Measurements from ENCODE around the gene GLI2.
A peak's percentile ranks its signal among the peaks of the same experiment; 100 is the strongest.

GLI2 gene

GRCh38 chr2:120738786-120739437, 3.2 kb downstream of the GLI2 start:
- no peak overlapping the region for H3K4me3 ChIP-seq (ENCODE audit: low read depth, low read length)
- no peak for DNase-seq (ENCODE audit: low read depth, low spot score)
- TF ChIP-seq CTCF (IDR thresholded peaks at IDR 0.05; ENCODE audit: low read depth, low read length), result no peak
- in situ Hi-C loops (cut with HindIII; ENCODE audit: low sequenced_read_pairs), result no loop called here

GRCh38 chr2:120739438-120740090, 3.9 kb downstream of the GLI2 start:
- DNase-seq (ENCODE audit: low read depth, low spot score), result no peak

DNA sequence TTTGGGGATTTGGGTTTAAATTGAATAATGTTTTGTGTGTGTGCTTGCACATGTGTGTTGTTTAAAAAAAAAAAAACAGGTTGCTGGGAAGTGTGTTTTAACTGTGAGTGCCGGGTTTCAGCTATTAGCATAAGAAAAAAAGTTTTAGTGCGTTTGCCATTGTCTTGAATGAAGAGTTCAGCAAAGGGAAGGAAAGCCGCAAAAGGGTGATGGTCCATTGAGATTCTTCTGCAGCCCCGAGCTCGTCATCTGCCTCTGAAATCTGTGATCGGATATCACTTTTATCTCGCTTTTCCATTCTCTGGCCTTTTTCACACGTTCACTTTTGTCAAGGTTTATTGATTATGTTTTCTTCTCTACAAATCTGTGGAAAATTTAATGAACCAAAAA, 4.7 kb downstream of the GLI2 start:
- in situ Hi-C loops (cut with HindIII; ENCODE audit: low sequenced_read_pairs), result no loop called here
- H3K4me3 ChIP-seq (ENCODE audit: low read depth, low read length), result no peak overlapping the region
- DNase-seq (ENCODE audit: low read depth, low spot score), result no peak
- no peak for TF ChIP-seq CTCF (IDR thresholded peaks at IDR 0.05; ENCODE audit: low read depth, low read length)

More at GRCh38 chr2:120739438-120740090, 3.9 kb downstream of the GLI2 start:
- no peak for TF ChIP-seq CTCF (IDR thresholded peaks at IDR 0.05; ENCODE audit: low read depth, low read length)
- no peak overlapping the region for H3K4me3 ChIP-seq (ENCODE audit: low read depth, low read length)
- in situ Hi-C loops (cut with HindIII; ENCODE audit: low sequenced_read_pairs), result no loop called here

DNA sequence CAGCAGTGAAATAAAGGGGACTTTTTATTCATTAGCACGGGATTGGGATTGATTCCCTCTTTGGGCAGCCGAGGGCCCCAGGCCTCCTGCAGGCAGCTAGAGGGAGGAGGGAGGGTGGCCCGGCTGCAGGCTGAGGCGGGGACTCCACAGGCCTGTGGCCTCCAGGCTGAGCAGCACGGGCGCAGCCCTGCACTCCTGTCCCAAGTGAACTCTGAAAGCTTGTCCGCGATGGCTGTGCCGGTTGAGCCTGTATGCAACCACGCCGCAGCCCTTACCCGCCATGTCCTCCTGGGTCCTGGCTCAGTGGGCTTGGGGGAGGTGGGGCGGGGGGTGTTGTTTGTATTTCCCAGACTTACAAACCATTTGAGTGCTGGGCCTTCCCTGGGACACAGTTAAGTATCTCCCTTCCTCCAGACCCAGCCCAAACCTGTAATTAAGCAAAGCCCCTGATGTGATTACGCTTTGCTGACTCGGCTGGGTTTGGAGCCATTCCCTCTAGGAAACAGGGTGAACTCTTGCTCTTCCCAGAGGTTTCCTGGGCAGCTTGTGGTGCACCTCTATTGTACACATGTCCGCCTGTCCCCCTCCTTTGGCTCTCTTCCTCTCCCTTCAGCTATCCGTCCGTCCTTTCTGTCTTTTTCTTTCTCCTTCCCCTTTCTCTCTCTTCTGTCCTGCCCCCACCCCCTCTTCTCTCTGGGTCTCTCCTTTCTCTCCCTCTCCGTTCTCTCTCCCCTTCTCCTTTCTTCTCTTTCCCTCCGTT, 5.3 kb downstream of the GLI2 start:
- no peak for TF ChIP-seq CTCF (IDR thresholded peaks at IDR 0.05; ENCODE audit: low read depth, low read length)
- in situ Hi-C loops (cut with HindIII; ENCODE audit: low sequenced_read_pairs), result no loop called here
- H3K4me3 ChIP-seq (ENCODE audit: low read depth, low read length), result peak overlapping the region; percentile 14
- DNase-seq (ENCODE audit: low read depth, low spot score), result peak; percentile 40

GRCh38 chr2:120741571-120742561, 6.2 kb downstream of the GLI2 start:
- H3K4me3 ChIP-seq (ENCODE audit: low read depth, low read length), result peak overlapping the region; percentile 14
- no peak for DNase-seq (ENCODE audit: low read depth, low spot score)
- in situ Hi-C loops (cut with HindIII; ENCODE audit: low sequenced_read_pairs), result no loop called here
- no peak for TF ChIP-seq CTCF (IDR thresholded peaks at IDR 0.05; ENCODE audit: low read depth, low read length)

- in situ Hi-C loops (cut with HindIII; ENCODE audit: low sequenced_read_pairs), result no loop called here
- DNase-seq (ENCODE audit: low read depth, low spot score), result no peak
- no peak for TF ChIP-seq CTCF (IDR thresholded peaks at IDR 0.05; ENCODE audit: low read depth, low read length)
- H3K4me3 ChIP-seq (ENCODE audit: low read depth, low read length), result no peak overlapping the region
These were observed 8.0 kb downstream of the GLI2 start for GRCh38 chr2:120743657-120744056.
